C4-2B (cell line): ENCODE measurements around the gene FCRL3.

ENCODE experiments used
- CTCF ChIP-seq: fragments of 450-650 bp; conservative IDR thresholded peaks from 2 replicates; pipeline ENCODE4 v1.5.1; 2017; ENCODE audit warnings: mild to moderate bottlenecking
- ZFX ChIP-seq: fragments of 450-650 bp; IDR thresholded peaks from 2 replicates; pipeline ENCODE4 v1.6.1; 2017

- no peak for TF ChIP-seq CTCF
- TF ChIP-seq ZFX, result no peak
These were observed 17.7 kb downstream of the FCRL3 start for GRCh38 chr1:157682710-157683437.
